DMS153 treated with DMSO at 0.1 percent for 48 hours (cell line): ENCODE data around the gene SAA4.
"Not testable (repeated sequence)": the region's sequence is repeated elsewhere in the genome, so short reads cannot be mapped to it uniquely, and the experiment has no call there.

ENCODE experiments used
- DNase-seq: peaks from one replicate; lab custom pipeline; 2025; ENCODE audit not compliant: unreplicated experiment; lab: John Stamatoyannopoulos, UW

Gene SAA4

DNA sequence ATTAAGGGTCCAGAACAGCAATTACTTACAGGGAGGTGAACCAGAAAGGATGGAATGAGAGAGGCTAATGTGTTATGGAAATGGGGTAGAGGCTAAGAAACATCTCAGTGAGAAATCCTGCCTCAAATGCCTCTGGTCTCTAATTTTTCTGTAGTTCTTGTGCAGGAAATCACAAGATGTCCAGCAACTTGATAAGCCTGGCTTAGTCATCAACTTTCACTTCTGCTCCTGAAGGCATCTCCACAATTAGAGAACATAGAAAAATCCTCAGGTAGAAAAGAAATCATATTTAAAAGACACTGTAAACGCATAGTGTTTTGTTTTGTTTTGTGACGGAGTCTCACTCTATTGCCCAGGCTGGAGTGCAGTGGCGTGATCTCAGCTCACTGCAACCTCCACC lies 45.2 kb downstream of the SAA4 start:
- no peak for DNase-seq

- not testable (repeated sequence) for DNase-seq
Measured at GRCh38 chr11:18189476-18190245, 46.9 kb downstream of the SAA4 start.

GRCh38 chr11:18188796-18189195 lies 47.8 kb downstream of the SAA4 start:
- no peak for DNase-seq
